Liver (tissue), 9 donors: ENCODE measurements around the gene PHC2. TPM values are rescaled to one million over a fixed set of nuclear protein-coding genes. Genes with fewer than 3 reads are reported as not detected.

Source experiments
- DNase-seq: peaks from one replicate; pipeline ENCODE4 v3.0.0-alpha.2; 2017; ENCODE audit warnings: low spot score
- H3K27ac ChIP-seq, 2 donors: one replicate each; pipeline ENCODE4 v1.7.0; 2013; ENCODE audit warnings: inconsistent platforms in 2 of 2, low read length in 2 of 2, control low read depth in 1 of 2, low read depth in 1 of 2, mild to moderate bottlenecking in 1 of 2
- H3K27me3 ChIP-seq, 4 donors: one replicate each; pipeline versions ENCODE4 v1.6.1 to v1.7.0; 2013; ENCODE audit warnings: low read length in 3 of 4, inconsistent platforms in 1 of 4, mild to moderate bottlenecking in 1 of 4, moderate library complexity in 1 of 4; ENCODE audit not compliant: control insufficient read depth in 4 of 4, insufficient read depth in 4 of 4
- H3K36me3 ChIP-seq, 4 donors: one replicate each; pipeline versions ENCODE4 v1.6.1 to v1.7.0; 2013; ENCODE audit warnings: low read length in 3 of 4, mild to moderate bottlenecking in 3 of 4, low read depth in 1 of 4, moderate library complexity in 1 of 4; ENCODE audit not compliant: control insufficient read depth in 4 of 4, insufficient read depth in 3 of 4
- H3K4me1 ChIP-seq, 4 donors: one replicate each; pipeline versions ENCODE4 v1.6.1 to v1.7.0; 2013; ENCODE audit warnings: low read length in 3 of 4, mild to moderate bottlenecking in 3 of 4, moderate library complexity in 1 of 4; ENCODE audit not compliant: control insufficient read depth in 4 of 4, insufficient read depth in 4 of 4
- H3K4me3 ChIP-seq, 3 donors: one replicate each; pipeline versions ENCODE4 v1.6.1 to v1.7.0; 2013; ENCODE audit warnings: low read length in 3 of 3, control low read depth in 1 of 3, low read depth in 1 of 3, mild to moderate bottlenecking in 1 of 3
- H3K9ac ChIP-seq, 2 donors: one replicate each; pipeline ENCODE4 v1.7.0; 2013; ENCODE audit warnings: low read length in 2 of 2, mild to moderate bottlenecking in 2 of 2, moderate library complexity in 2 of 2, control low read depth in 1 of 2, low read depth in 1 of 2
- H3K9me3 ChIP-seq, 4 donors: one replicate each; pipeline versions ENCODE4 v1.6.1 to v1.7.0; 2013; ENCODE audit warnings: low read length in 3 of 4; ENCODE audit not compliant: control insufficient read depth in 4 of 4
- EGR1 ChIP-seq, 2 donors: IDR thresholded peaks; 2 replicates each; pipeline ENCODE4 v1.6.1; 2016 to 2018; ENCODE audit warnings: antibody characterized with exemption in 2 of 2, low read depth in 2 of 2
- FOXA1 ChIP-seq: IDR thresholded peaks from 2 replicates; pipeline ENCODE4 v1.6.1; 2016; ENCODE audit warnings: antibody characterized with exemption
- FOXA2 ChIP-seq: IDR thresholded peaks from 2 replicates; pipeline ENCODE4 v1.6.1; 2016; ENCODE audit warnings: antibody characterized with exemption
- GABPA ChIP-seq, 2 donors: IDR thresholded peaks in 1 of 2; conservative IDR thresholded peaks in 1 of 2; 2 replicates each; pipeline ENCODE4 v1.6.1; 2016; ENCODE audit warnings: antibody characterized with exemption in 2 of 2, mild to moderate bottlenecking in 1 of 2, moderate library complexity in 1 of 2
- HNF4A ChIP-seq, 2 donors: conservative IDR thresholded peaks; 2 replicates each; pipeline ENCODE4 v1.6.1; 2016; ENCODE audit warnings: antibody characterized with exemption in 2 of 2, mild to moderate bottlenecking in 2 of 2
- HNF4G ChIP-seq: IDR thresholded peaks from 2 replicates; pipeline ENCODE4 v1.6.1; 2016; ENCODE audit warnings: antibody characterized with exemption
- JUND ChIP-seq, 2 donors: IDR thresholded peaks; 2 replicates each; pipeline ENCODE4 v1.6.1; 2016; ENCODE audit warnings: antibody characterized with exemption in 2 of 2
- NR2F2 ChIP-seq: IDR thresholded peaks from 2 replicates; pipeline ENCODE4 v1.6.1; 2016; ENCODE audit warnings: antibody characterized with exemption
- RAD21 ChIP-seq, 2 donors: IDR thresholded peaks; 2 replicates each; pipeline ENCODE4 v1.6.1; 2016; ENCODE audit warnings: antibody characterized with exemption in 2 of 2, mild to moderate bottlenecking in 2 of 2
- RXRA ChIP-seq, 2 donors: IDR thresholded peaks; 2 replicates each; pipeline ENCODE4 v1.6.1; 2017 to 2018; ENCODE audit warnings: antibody characterized with exemption in 2 of 2, mild to moderate bottlenecking in 1 of 2
- TAF1 ChIP-seq: conservative IDR thresholded peaks from 2 replicates; pipeline ENCODE4 v1.6.1; 2016; ENCODE audit warnings: antibody characterized with exemption, mild to moderate bottlenecking
- YY1 ChIP-seq: IDR thresholded peaks from 2 replicates; pipeline ENCODE4 v1.6.1; 2016; ENCODE audit warnings: antibody characterized with exemption, mild to moderate bottlenecking
- WGBS: extraction: QIAGEN DNeasy Blood & Tissue Kit; methylation state at CpG from one replicate; pipeline ENCODE4 v1.1.7; 2013; 5-methylcytosine and 5-hydroxymethylcytosine counted together
- polyA plus RNA-seq, 2 donors: library from polyadenylated mRNA; stranded (reverse) in 1 of 2; unstranded in 1 of 2; fragments of 200-250 nt in 1 of 2; fragments of >200 nt in 1 of 2; fragmentation: Nextera tagmentation in 1 of 2; extraction: Ambion mirVana in 1 of 2; gene quantifications; one replicate each; pipeline versions ENCODE4 v1.2.1 to v1.2.3, GENCODE V29; 2013 to 2015
- total RNA-seq, 2 donors: library from RNA; depleted of rRNA; stranded (reverse); fragments of >200 nt; gene quantifications; one replicate each; pipeline ENCODE4 v1.2.3, GENCODE V29; 2014
- TF ChIP-seq, protein P1 (sequence below): IDR thresholded peaks from 2 replicates; pipeline ENCODE4 v1.6.1; 2016; ENCODE audit warnings: antibody characterized with exemption
- TF ChIP-seq, protein P2 (sequence below): IDR thresholded peaks from 2 replicates; pipeline ENCODE4 v1.6.1; 2016; ENCODE audit warnings: antibody characterized with exemption
- TF ChIP-seq, protein P3 (sequence below): IDR thresholded peaks from 2 replicates; pipeline ENCODE4 v1.6.1; 2016; ENCODE audit warnings: antibody characterized with exemption, mild to moderate bottlenecking
- TF ChIP-seq, protein P4 (sequence below): fragments of 150-350 bp; IDR thresholded peaks from 2 replicates; pipeline ENCODE4 v1.5.1; 2017; ENCODE audit warnings: improper control_type of control experiment, low read depth, low read length; ENCODE audit not compliant: missing input control
- donor health status: healthy.
- donor health status: healthy.
- donor health status: healthy.
- donor health status: healthy.
- donor health status: healthy.

The PHC2 gene
- total and polyA plus RNA-seq, 4 donors, result 19.1 to 67.8 (median 44.7) TPM

DNA sequence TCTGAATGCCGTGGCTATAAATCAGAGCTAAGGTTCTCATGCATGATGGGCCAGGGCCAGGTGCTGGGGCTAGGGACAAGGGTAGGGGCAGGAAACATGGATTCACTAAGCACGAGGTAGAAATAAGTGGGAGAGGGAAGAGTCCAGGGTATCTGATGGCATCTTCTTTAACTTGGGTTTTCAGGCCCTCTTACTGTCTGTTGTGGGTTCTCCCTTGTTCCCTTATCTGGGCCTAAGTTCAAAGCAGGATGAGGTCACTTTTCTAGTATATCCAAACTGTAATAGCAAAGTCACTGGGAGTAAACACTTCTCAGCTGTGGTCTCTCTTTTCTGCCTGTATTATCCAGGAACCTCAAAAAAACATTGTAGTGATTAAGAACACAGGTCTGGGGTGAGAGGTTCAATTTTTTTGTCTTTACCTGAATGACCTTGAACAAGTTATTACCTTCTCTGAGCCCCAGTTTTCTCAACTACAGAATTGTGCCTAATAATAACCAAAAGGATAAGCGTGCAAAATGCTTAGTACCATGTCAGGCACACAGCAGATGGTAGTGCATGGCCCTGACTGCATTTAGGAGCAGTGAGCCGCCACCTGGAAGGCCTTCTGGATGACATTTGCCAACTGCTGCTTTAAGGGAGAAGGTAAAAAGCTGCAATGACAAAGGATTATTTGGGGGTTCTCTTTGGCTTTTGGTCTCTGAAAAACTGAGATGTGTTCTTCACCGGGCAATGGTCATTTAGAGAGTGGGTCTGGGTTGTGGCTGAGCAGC lies 56.4 kb downstream of the PHC2 start:
- no peak for DNase-seq
- TF ChIP-seq FOXA2 (no peak), HNF4G (no peak), JUND (IDR thresholded peaks at IDR 0.05) (no peak), TAF1 (no peak), EGR1 (IDR thresholded peaks at IDR 0.05; ENCODE audit: low read depth in 2 of 2) (no peak), FOXA1 (no peak), GABPA (IDR thresholded peaks at IDR 0.05 in 1 of 2, conservative IDR thresholded peaks at IDR 0.05 in 1 of 2) (no peak), RXRA (IDR thresholded peaks at IDR 0.05) (no peak)
- TF ChIP-seq, protein P1, sequence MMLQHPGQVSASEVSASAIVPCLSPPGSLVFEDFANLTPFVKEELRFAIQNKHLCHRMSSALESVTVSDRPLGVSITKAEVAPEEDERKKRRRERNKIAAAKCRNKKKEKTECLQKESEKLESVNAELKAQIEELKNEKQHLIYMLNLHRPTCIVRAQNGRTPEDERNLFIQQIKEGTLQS, result no peak
- TF ChIP-seq, protein P2, sequence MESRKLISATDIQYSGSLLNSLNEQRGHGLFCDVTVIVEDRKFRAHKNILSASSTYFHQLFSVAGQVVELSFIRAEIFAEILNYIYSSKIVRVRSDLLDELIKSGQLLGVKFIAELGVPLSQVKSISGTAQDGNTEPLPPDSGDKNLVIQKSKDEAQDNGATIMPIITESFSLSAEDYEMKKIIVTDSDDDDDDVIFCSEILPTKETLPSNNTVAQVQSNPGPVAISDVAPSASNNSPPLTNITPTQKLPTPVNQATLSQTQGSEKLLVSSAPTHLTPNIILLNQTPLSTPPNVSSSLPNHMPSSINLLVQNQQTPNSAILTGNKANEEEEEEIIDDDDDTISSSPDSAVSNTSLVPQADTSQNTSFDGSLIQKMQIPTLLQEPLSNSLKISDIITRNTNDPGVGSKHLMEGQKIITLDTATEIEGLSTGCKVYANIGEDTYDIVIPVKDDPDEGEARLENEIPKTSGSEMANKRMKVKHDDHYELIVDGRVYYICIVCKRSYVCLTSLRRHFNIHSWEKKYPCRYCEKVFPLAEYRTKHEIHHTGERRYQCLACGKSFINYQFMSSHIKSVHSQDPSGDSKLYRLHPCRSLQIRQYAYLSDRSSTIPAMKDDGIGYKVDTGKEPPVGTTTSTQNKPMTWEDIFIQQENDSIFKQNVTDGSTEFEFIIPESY, result no peak
- TF ChIP-seq, protein P3, sequence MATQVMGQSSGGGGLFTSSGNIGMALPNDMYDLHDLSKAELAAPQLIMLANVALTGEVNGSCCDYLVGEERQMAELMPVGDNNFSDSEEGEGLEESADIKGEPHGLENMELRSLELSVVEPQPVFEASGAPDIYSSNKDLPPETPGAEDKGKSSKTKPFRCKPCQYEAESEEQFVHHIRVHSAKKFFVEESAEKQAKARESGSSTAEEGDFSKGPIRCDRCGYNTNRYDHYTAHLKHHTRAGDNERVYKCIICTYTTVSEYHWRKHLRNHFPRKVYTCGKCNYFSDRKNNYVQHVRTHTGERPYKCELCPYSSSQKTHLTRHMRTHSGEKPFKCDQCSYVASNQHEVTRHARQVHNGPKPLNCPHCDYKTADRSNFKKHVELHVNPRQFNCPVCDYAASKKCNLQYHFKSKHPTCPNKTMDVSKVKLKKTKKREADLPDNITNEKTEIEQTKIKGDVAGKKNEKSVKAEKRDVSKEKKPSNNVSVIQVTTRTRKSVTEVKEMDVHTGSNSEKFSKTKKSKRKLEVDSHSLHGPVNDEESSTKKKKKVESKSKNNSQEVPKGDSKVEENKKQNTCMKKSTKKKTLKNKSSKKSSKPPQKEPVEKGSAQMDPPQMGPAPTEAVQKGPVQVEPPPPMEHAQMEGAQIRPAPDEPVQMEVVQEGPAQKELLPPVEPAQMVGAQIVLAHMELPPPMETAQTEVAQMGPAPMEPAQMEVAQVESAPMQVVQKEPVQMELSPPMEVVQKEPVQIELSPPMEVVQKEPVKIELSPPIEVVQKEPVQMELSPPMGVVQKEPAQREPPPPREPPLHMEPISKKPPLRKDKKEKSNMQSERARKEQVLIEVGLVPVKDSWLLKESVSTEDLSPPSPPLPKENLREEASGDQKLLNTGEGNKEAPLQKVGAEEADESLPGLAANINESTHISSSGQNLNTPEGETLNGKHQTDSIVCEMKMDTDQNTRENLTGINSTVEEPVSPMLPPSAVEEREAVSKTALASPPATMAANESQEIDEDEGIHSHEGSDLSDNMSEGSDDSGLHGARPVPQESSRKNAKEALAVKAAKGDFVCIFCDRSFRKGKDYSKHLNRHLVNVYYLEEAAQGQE, result no peak
- Histone ChIP-seq H3K4me3 (no peak overlapping the region), H3K36me3 (peaks cover 0 to 5% (median 2%) of the 10 kb centered on the region in 4 donors), H3K9me3 (no peaks in the 10 kb centered on the region), H3K27me3 (no peaks in the 10 kb centered on the region), H3K9ac (no peak overlapping the region), H3K27ac (no peak overlapping the region), H3K4me1 (peaks cover 0 to 1% (median 1%) of the 10 kb centered on the region in 4 donors)
- WGBS, result 90% methylated on average over 5 of the region's 5 CpGs

DNA sequence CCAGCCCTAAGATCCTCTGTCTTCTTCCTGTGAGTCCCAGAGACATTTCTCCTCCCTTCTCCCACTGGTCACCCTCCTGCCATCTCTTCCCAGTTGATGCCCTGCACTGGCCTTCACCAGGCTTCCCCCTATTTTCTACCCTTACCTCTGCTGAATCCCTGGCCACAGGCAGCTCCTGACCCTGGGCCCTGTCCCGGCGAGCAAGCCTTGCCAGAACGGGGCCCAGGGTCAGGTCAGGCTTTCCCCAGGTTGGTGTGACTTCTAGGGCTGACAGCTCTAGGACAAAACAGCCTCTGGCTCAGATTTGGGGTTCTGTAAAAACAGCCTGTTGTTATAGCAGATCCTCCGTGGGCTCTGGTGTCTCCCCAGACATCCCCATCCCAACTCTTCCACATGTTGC lies 57.3 kb downstream of the PHC2 start:
- Histone ChIP-seq H3K4me3 (no peak overlapping the region), H3K27ac (no peak overlapping the region), H3K9ac (no peak overlapping the region), H3K9me3 (no peaks in the 10 kb centered on the region), H3K36me3 (peaks cover 0 to 8% (median 3%) of the 10 kb centered on the region in 4 donors), H3K4me1 (no peaks in the 10 kb centered on the region), H3K27me3 (no peaks in the 10 kb centered on the region)
- 86% methylated on average over 4 of the region's 4 CpGs for WGBS
- DNase-seq, result no peak
- TF ChIP-seq, protein P3, result no peak
- no peak for TF ChIP-seq YY1
- TF ChIP-seq HNF4A (conservative IDR thresholded peaks at IDR 0.05), result no peak
- no peak for TF ChIP-seq RAD21 (IDR thresholded peaks at IDR 0.05)
- TF ChIP-seq NR2F2, result no peak
- no peak for TF ChIP-seq GABPA (IDR thresholded peaks at IDR 0.05 in 1 of 2, conservative IDR thresholded peaks at IDR 0.05 in 1 of 2)
- TF ChIP-seq, protein P1, result no peak
- TF ChIP-seq FOXA2, result no peak
- TF ChIP-seq HNF4G, result no peak
- no peak for TF ChIP-seq EGR1 (IDR thresholded peaks at IDR 0.05; ENCODE audit: low read depth in 2 of 2)
- TF ChIP-seq, protein P4, sequence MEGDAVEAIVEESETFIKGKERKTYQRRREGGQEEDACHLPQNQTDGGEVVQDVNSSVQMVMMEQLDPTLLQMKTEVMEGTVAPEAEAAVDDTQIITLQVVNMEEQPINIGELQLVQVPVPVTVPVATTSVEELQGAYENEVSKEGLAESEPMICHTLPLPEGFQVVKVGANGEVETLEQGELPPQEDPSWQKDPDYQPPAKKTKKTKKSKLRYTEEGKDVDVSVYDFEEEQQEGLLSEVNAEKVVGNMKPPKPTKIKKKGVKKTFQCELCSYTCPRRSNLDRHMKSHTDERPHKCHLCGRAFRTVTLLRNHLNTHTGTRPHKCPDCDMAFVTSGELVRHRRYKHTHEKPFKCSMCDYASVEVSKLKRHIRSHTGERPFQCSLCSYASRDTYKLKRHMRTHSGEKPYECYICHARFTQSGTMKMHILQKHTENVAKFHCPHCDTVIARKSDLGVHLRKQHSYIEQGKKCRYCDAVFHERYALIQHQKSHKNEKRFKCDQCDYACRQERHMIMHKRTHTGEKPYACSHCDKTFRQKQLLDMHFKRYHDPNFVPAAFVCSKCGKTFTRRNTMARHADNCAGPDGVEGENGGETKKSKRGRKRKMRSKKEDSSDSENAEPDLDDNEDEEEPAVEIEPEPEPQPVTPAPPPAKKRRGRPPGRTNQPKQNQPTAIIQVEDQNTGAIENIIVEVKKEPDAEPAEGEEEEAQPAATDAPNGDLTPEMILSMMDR, result no peak
- no peak for TF ChIP-seq JUND (IDR thresholded peaks at IDR 0.05)
- TF ChIP-seq, protein P2, result no peak
- TF ChIP-seq RXRA (IDR thresholded peaks at IDR 0.05), result no peak
- no peak for TF ChIP-seq FOXA1
